Measurements from ENCODE around the gene RYR2.

GRCh38 chr1:237141502-237141901 is 99.5 kb downstream of the RYR2 start:
- TF ChIP-seq GATA2 (IDR thresholded peaks at IDR 0.05; ENCODE audit: low read depth, low read length) (no peak), GATA3 (IDR thresholded peaks at IDR 0.05; ENCODE audit: low read depth, low read length) (no peak)

Data from SH-SY5Y (cell line).